Ishikawa (cell line): Measurements from ENCODE around the gene PDZK1IP1.

Experiments used
- CEBPB ChIP-seq: IDR thresholded peaks from 2 replicates; pipeline ENCODE4 v1.6.1; 2012
- CREB1 ChIP-seq: IDR thresholded peaks from 2 replicates; pipeline ENCODE4 v1.6.1; 2012; ENCODE audit warnings: low read depth
- EGR1 ChIP-seq: IDR thresholded peaks from 2 replicates; pipeline ENCODE4 v1.6.1; 2012
- EP300 ChIP-seq: IDR thresholded peaks from 2 replicates; pipeline ENCODE4 v1.6.1; 2012; ENCODE audit warnings: borderline replicate concordance
- FOXM1 ChIP-seq: IDR thresholded peaks from 2 replicates; pipeline ENCODE4 v1.6.1; 2012; ENCODE audit warnings: low read depth, borderline replicate concordance
- NFIC ChIP-seq: IDR thresholded peaks from 2 replicates; pipeline ENCODE4 v1.6.1; 2012
- RAD21 ChIP-seq: IDR thresholded peaks from 2 replicates; pipeline ENCODE4 v1.6.1; 2012; ENCODE audit warnings: low read depth
- TAF1 ChIP-seq: IDR thresholded peaks from 2 replicates; pipeline ENCODE4 v1.6.1; 2012; ENCODE audit warnings: low read depth, mild to moderate bottlenecking
- TCF12 ChIP-seq: IDR thresholded peaks from 2 replicates; pipeline ENCODE4 v1.6.1; 2012; ENCODE audit warnings: low read depth
- TEAD4 ChIP-seq: IDR thresholded peaks from 2 replicates; pipeline ENCODE4 v1.6.1; 2012
- USF1 ChIP-seq: IDR thresholded peaks from 2 replicates; pipeline ENCODE4 v1.6.1; 2012
- YY1 ChIP-seq: IDR thresholded peaks from 2 replicates; pipeline ENCODE4 v1.6.1; 2012; ENCODE audit warnings: low read depth
- ZBTB7A ChIP-seq: IDR thresholded peaks from 2 replicates; pipeline ENCODE4 v1.6.1; 2012; ENCODE audit warnings: low read depth
- TF ChIP-seq, protein P1 (sequence below): IDR thresholded peaks from 2 replicates; pipeline ENCODE4 v1.6.1; 2012; ENCODE audit warnings: low read depth, mild to moderate bottlenecking
- TF ChIP-seq, protein P2 (sequence below): IDR thresholded peaks from 2 replicates; pipeline ENCODE4 v1.6.1; 2012

The PDZK1IP1 gene

GRCh38 chr1:47219590-47220220 is 29.9 kb upstream of the PDZK1IP1 start:
- no peak for TF ChIP-seq TCF12
- TF ChIP-seq TAF1 = no peak
- no peak for TF ChIP-seq CREB1
- TF ChIP-seq TEAD4 = no peak
- TF ChIP-seq RAD21 = no peak
- TF ChIP-seq NFIC = no peak
- no peak for TF ChIP-seq EGR1
- TF ChIP-seq USF1 = no peak

- TF ChIP-seq FOXM1 (no peak), EP300 (no peak), TCF12 (no peak), ZBTB7A (no peak)
Observed at GRCh38 chr1:47219001-47219400, 29.2 kb upstream of the PDZK1IP1 start.

- TF ChIP-seq NFIC (0 out of 2 replicates have a peak, but pooled peaks have one; percentile 13), YY1 (no peak)
Observed at GRCh38 chr1:47216278-47217059, 26.6 kb upstream of the PDZK1IP1 start.

DNA sequence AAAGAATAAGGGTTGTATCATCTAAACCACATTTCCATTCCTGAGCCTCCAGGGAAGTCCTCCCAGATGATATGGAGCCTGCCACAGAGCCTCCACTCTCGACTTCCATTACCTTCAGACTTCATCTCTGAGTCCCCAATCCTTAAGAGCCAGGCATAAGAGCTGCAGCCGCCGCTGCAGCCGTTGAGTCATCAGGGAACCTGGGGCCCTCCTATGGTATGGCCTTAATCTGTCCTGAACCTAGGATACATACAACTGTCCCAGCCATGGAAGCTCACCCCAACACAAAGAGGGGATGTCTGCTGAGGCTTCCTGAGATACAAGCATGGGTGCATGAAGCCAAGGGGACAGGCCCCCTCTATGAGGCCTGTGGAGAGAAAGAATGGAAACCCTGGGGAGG is 25.9 kb upstream of the PDZK1IP1 start:
- TF ChIP-seq USF1 = no peak
- TF ChIP-seq, protein P1, sequence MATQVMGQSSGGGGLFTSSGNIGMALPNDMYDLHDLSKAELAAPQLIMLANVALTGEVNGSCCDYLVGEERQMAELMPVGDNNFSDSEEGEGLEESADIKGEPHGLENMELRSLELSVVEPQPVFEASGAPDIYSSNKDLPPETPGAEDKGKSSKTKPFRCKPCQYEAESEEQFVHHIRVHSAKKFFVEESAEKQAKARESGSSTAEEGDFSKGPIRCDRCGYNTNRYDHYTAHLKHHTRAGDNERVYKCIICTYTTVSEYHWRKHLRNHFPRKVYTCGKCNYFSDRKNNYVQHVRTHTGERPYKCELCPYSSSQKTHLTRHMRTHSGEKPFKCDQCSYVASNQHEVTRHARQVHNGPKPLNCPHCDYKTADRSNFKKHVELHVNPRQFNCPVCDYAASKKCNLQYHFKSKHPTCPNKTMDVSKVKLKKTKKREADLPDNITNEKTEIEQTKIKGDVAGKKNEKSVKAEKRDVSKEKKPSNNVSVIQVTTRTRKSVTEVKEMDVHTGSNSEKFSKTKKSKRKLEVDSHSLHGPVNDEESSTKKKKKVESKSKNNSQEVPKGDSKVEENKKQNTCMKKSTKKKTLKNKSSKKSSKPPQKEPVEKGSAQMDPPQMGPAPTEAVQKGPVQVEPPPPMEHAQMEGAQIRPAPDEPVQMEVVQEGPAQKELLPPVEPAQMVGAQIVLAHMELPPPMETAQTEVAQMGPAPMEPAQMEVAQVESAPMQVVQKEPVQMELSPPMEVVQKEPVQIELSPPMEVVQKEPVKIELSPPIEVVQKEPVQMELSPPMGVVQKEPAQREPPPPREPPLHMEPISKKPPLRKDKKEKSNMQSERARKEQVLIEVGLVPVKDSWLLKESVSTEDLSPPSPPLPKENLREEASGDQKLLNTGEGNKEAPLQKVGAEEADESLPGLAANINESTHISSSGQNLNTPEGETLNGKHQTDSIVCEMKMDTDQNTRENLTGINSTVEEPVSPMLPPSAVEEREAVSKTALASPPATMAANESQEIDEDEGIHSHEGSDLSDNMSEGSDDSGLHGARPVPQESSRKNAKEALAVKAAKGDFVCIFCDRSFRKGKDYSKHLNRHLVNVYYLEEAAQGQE = no peak
- no peak for TF ChIP-seq RAD21
- no peak for TF ChIP-seq CREB1
- TF ChIP-seq TAF1 = no peak
- no peak for TF ChIP-seq TEAD4
- no peak for TF ChIP-seq YY1
- TF ChIP-seq EP300 = no peak
- TF ChIP-seq CEBPB = no peak

DNA sequence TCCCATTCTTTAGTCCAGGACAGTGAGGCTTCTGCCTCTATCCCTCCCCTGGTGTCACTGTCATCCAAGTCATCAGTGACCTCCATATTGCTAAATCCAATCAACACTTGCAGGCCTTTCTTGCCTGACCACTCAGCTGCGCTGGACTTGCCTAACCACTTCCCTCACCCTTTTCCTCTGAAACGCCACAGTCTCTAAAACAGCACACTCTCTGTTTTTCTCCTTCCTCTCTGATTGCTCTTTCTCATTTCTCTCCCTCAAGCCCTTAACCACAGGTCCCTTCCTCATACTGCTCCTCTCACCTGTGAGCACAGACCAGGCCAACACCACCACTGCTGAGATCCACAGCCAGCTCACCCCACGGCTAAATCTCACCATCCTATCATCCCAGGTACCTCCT is 24.7 kb upstream of the PDZK1IP1 start:
- no peak for TF ChIP-seq USF1
- TF ChIP-seq TAF1 = no peak
- no peak for TF ChIP-seq EGR1
- no peak for TF ChIP-seq ZBTB7A
- no peak for TF ChIP-seq FOXM1
- TF ChIP-seq, protein P1 = no peak
- TF ChIP-seq NFIC = no peak
- TF ChIP-seq CEBPB = no peak
- TF ChIP-seq, protein P2, sequence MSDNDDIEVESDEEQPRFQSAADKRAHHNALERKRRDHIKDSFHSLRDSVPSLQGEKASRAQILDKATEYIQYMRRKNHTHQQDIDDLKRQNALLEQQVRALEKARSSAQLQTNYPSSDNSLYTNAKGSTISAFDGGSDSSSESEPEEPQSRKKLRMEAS = no peak
- no peak for TF ChIP-seq YY1
- TF ChIP-seq TEAD4 = no peak
- TF ChIP-seq CREB1 = no peak
- no peak for TF ChIP-seq RAD21
- TF ChIP-seq EP300 = no peak
- no peak for TF ChIP-seq TCF12
